HAP-1 (cell line): ENCODE measurements around the gene SLC10A6.

ENCODE experiments used
- DNase-seq, 2 experiments: peaks; one replicate each; pipeline ENCODE4 v3.0.0-alpha.2; 2016 to 2020; ENCODE audit warnings: low spot score in 2 of 2
- H3K27me3 ChIP-seq: fragments of 250-450 bp; sonication (Bioruptor Pico); 2 replicates; pipeline ENCODE4 v1.5.1; 2020; ENCODE audit warnings: low read depth, mild to moderate bottlenecking, moderate library complexity
- H3K36me3 ChIP-seq: fragments of 250-450 bp; sonication (Bioruptor Pico); replicated peaks from 2 replicates; pipeline ENCODE4 v1.5.1; 2020; ENCODE audit warnings: mild to moderate bottlenecking
- H3K4me1 ChIP-seq: fragments of 250-450 bp; sonication (Bioruptor Pico); 2 replicates; pipeline ENCODE4 v1.5.1; 2020; ENCODE audit warnings: mild to moderate bottlenecking
- H3K4me3 ChIP-seq: fragments of 250-450 bp; sonication (Bioruptor Pico); 2 replicates; pipeline ENCODE4 v1.5.1; 2020; ENCODE audit warnings: mild to moderate bottlenecking, moderate library complexity
- H3K9me3 ChIP-seq: fragments of 250-450 bp; sonication (Bioruptor Pico); 2 replicates; pipeline ENCODE4 v1.5.1; 2020; ENCODE audit warnings: mild to moderate bottlenecking, moderate library complexity
- in situ Hi-C: fragments of 300-500 bp; cut with MboI; formaldehyde crosslinking; loops from 3 replicates; pipeline ENCODE4 v1.14.3; 2020; ENCODE audit warnings: low sequenced_read_pairs, inconsistent platforms, mixed read lengths

SLC10A6 gene, protein sequence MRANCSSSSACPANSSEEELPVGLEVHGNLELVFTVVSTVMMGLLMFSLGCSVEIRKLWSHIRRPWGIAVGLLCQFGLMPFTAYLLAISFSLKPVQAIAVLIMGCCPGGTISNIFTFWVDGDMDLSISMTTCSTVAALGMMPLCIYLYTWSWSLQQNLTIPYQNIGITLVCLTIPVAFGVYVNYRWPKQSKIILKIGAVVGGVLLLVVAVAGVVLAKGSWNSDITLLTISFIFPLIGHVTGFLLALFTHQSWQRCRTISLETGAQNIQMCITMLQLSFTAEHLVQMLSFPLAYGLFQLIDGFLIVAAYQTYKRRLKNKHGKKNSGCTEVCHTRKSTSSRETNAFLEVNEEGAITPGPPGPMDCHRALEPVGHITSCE

DNA sequence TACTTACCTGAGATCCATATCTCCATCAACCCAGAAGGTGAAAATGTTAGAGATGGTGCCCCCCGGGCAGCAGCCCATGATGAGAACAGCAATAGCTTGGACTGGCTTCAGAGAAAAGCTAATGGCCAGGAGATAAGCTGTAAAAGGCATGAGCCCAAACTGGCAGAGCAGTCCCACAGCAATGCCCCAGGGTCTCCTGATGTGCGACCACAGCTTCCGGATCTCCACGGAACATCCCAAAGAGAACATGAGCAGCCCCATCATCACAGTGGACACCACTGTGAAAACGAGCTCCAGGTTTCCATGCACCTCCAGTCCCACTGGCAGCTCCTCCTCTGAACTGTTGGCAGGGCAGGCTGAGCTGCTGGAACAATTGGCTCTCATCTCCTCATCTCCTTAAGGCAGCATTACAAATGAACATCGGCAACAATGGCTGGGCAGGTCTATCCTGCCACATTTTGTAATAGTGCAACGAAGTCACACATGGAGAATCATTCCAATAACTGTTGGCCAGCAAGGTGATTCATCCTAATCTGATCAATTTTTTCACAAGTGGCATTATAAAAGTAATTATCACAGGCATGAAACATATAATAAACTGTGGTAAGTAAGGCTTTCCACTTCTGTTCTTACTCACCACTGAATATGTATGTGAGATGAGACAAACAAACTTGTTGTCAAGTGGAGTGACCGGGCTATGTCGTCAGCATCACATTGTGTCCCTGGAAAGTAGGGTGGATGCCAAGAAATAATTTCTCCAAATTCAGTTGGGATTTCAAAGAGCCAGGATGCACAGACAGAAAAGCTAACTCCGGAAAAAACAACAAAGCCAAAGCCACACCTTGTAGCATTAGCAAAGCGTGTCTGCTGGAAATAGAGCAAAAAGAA lies at the start of gene SLC10A6:
Gene SLC10A6, minus strand, starts transcription at position 653 of the 888 bp plus-strand sequence. Its CDS starts 269 bp downstream, at position 384.
- no peak for DNase-seq
- H3K4me1 ChIP-seq, result peaks cover 14% of the 10 kb centered on the region
- no peaks in the 10 kb centered on the region for H3K9me3 ChIP-seq
- no peak within 1 kb of the TSS for H3K4me3 ChIP-seq
- in situ Hi-C loops, result no loop called here
- H3K27me3 ChIP-seq, result no peaks in the 10 kb centered on the region
- H3K36me3 ChIP-seq, result no peaks in the 10 kb centered on the region

DNA sequence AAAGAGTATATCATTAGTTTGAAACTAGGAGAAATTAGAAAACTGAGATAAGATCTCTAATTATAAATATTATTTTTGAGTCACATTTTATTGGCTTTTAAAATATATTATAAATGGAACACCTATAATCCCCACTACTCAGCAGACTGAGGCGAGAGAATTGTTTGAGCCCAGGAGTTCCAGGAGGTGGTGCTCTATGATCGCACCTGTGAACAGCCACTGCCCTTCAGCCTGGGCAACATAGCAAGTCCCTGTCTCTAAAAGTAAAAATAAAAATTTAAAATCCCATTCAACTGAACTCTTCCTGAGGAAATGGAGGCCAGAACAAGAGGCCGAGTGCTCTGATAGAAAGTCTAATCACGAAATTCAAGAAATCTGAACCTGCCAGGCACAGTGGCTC lies 49.4 kb upstream of the SLC10A6 start:
- in situ Hi-C loops, result loop anchor here (5.0 kb wide), 1 partner anchor 401 kb away; no protein-coding TSS in a partner anchor

DNA sequence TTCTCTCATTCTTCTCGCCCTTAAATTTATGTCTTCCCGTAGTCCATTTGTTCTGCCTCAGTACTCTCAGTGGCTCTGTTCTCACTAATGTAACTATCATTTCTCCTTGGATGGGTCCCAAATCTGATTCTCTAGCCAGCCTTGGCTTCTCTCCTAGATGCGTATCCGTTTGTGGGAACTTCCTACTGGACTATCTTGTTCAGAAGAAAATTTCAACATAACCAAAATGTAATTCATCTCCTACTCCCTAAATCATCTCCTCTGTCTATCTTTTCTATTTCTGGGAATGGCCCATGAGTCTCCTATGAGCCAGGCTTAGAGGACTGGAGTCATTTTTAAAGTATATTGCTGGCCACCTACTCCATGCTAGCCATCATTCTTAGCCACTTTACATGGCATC lies 47.4 kb upstream of the SLC10A6 start:
- DNase-seq, result no peak
- in situ Hi-C loops, result loop anchor here (5.0 kb wide), 1 partner anchor 399 kb away; no protein-coding TSS in a partner anchor
- no peak overlapping the region for H3K4me3 ChIP-seq
- peaks cover 13% of the 10 kb centered on the region for H3K4me1 ChIP-seq
- H3K9me3 ChIP-seq, result no peaks in the 10 kb centered on the region
- no peaks in the 10 kb centered on the region for H3K36me3 ChIP-seq
- no peaks in the 10 kb centered on the region for H3K27me3 ChIP-seq

More for the DNA sequence above, 49.4 kb upstream of the SLC10A6 start:
- Histone ChIP-seq H3K27me3 (no peaks in the 10 kb centered on the region), H3K4me1 (peaks cover 5% of the 10 kb centered on the region; the same call in 1 of the 2 replicates), H3K4me3 (no peak overlapping the region), H3K9me3 (no peaks in the 10 kb centered on the region), H3K36me3 (no peaks in the 10 kb centered on the region)
- DNase-seq, result no peak

DNA sequence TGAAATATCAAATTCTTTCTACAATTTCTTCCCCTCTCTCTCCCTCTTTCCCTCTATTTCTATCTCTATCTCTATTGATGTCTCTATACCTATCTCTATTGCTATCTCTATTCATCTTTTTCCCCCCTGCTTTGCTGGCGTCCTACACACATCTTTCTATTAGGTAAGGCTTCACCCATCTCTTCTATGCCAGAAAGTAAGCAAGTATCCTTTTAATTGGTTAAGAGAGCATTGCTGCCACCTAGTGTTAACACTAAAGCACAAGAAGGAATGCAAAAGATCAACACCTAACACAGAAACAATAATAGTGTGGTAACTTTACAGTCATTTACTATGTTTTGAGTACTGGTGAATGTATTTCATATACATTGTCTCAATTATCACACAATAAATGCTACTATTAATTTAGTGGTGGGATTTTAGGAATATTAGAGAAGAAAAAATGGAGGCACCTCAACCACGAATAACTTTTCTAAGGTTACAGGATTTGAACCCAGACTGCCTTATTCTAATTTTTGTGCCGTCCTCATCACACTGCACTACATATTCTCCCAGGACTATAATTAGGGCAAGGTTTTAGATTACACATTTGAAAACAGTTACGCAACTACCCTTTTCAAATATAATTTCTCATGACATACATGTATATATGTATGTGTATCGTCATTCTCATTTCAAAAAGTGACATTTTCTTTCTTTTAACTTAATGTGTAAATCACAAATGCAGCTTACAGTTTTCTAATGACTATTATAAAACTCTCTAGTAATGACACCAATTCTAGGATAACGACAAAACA lies 46.7 kb upstream of the SLC10A6 start:
- in situ Hi-C loops, result loop anchor here (5.0 kb wide), 1 partner anchor 399 kb away; no protein-coding TSS in a partner anchor

DNA sequence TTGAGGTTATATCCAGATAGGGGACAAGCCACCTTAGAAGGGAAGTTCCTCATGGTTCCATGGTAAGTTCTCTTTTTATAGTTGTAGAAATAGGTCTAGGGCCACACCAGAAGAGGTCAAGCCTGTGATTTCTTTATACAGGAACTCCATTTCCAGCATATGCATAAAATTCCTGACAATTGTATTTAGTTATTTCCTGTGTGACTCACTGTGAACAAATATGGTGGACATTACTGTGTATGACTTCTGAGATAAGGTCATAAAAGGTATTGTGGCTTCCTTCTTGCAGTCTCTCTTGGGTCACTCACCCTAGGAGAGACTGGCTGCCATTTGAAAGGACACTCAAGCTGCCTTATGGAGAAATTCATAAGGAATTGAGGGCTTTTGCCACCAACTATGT lies 45.3 kb upstream of the SLC10A6 start:
- no peaks in the 10 kb centered on the region for H3K36me3 ChIP-seq
- H3K4me3 ChIP-seq, result no peak overlapping the region
- H3K9me3 ChIP-seq, result no peaks in the 10 kb centered on the region
- H3K4me1 ChIP-seq, result peaks cover 14% of the 10 kb centered on the region
- no peaks in the 10 kb centered on the region for H3K27me3 ChIP-seq
- DNase-seq, result no peak
- in situ Hi-C loops, result no loop called here

More for the DNA sequence above, 46.7 kb upstream of the SLC10A6 start:
- H3K9me3 ChIP-seq, result no peaks in the 10 kb centered on the region
- H3K27me3 ChIP-seq, result no peaks in the 10 kb centered on the region
- DNase-seq, result peak; percentile 32 to 86
- H3K4me3 ChIP-seq, result no peak overlapping the region
- no peaks in the 10 kb centered on the region for H3K36me3 ChIP-seq
- H3K4me1 ChIP-seq, result peaks cover 16% of the 10 kb centered on the region

DNA sequence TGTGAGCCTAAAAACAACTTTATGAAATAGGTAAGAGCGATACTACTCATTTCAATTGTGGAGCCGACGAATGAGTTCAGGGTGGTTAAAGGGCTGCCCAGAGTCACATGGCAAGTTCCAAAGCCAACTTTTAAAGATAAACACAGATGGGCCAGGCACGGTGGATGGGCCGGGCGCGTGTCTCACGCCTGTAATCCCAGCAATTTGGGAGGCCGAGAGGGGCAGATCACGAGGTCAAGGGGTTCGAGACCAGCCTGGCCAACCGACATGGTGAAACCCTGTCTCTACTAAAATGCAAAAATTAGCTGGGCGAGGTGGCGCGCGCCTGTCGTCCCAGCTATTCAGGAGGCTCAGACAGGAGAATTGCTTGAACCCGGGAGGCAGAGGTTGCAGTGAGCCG lies 44.0 kb upstream of the SLC10A6 start:
- Histone ChIP-seq H3K9me3 (no peaks in the 10 kb centered on the region), H3K4me1 (peaks cover 14% of the 10 kb centered on the region), H3K27me3 (no peaks in the 10 kb centered on the region), H3K36me3 (no peaks in the 10 kb centered on the region), H3K4me3 (no peak overlapping the region)
- no peak for DNase-seq
- in situ Hi-C loops, result no loop called here

DNA sequence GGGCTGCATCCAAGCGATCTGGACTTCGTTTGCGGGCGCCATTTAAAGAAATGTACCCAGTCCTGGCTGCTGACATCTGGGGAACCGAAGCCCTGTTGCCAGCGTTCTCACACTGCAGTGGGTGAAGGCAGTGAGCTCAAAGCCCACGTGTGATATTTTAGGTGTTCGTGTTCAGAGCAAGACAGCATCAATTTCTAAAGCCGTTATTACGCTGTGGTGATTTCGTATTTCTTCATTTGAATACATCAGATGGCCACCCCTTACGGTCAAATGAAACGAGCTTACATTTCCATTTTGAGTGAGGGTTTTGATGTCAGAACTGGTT lies 43.4 kb upstream of the SLC10A6 start:
- Histone ChIP-seq H3K9me3 (no peaks in the 10 kb centered on the region), H3K27me3 (no peaks in the 10 kb centered on the region), H3K36me3 (no peaks in the 10 kb centered on the region), H3K4me3 (peak overlapping the region; percentile 44), H3K4me1 (peaks cover 14% of the 10 kb centered on the region)
- DNase-seq, result no peak
- in situ Hi-C loops, result no loop called here

DNA sequence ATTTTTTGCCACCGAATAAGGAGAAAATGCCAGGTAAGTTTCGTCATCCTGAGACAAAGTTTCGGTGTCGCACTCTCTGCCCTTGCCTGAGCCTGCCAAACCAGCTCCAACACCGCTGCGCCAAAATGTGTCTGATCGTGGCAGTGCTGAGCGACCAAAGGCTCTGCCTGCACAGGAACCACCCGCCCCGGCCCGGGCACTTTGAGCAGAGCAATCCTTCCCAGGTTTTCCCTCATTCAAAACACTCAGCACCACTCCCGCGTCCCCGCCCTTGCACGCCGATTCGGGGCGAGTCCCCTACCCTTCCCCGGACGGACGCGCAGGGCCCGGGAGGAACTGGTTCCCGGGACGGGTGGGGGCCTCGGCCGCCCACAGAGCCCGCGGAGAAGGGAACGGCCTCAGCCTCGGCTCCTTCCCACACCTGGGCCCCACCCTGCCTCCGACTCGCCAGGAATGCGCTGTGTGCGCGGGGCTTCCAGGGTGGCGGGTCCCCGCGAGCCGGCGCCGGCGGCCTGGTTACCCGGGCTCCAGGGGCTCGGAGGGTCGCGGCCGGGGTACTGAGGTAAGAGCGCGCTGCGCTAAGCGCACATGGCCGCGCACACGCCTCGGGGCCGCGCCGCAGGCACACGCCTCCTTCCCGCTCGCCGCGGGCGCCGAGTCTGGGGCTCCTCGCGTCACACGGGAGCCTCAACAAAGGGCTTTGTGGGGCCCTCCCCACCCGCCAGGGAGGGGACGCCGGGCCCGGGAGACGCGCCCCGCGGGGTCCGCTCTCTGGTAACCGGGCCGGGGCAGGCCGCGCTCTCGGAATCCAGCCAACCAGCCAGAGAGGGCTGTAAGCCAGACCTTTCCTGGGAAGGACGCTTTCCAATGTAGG lies 42.8 kb upstream of the SLC10A6 start, which contains the start of gene C4orf36:
Gene C4orf36, minus strand, starts transcription at position 661 of the 874 bp plus-strand sequence. CDS start 902 bp downstream, outside the sequence.
- in situ Hi-C loops, result no loop called here
- no peaks in the 10 kb centered on the region for H3K9me3 ChIP-seq
- no peaks in the 10 kb centered on the region for H3K27me3 ChIP-seq
- DNase-seq, result peak; percentile 74 to 83
- H3K36me3 ChIP-seq, result no peaks in the 10 kb centered on the region
- peaks cover 14% of the 10 kb centered on the region for H3K4me1 ChIP-seq
- peak within 1 kb of the TSS; percentile 44 for H3K4me3 ChIP-seq

DNA sequence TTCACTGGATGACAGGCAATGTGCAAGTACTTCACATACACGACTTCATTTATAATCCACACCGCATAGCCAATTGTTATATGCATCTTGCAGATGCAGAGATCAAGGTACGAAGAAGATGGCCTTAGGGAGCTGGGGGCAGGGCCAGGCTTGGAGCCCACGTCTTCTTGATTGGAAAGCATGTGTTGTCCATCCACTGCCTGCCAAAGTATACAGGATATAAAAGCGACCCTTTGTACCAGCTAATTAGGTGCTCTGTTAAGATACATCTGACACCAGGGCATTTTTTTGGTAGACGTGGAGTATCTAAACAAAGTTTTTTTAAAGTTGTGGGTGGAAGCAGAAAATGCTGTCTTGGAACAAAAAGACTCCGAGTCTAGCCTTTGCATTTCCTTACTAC lies 41.6 kb upstream of the SLC10A6 start:
- DNase-seq, result peak in 1 of 2 experiments; percentile 28
- H3K4me1 ChIP-seq, result peaks cover 14% of the 10 kb centered on the region
- no peaks in the 10 kb centered on the region for H3K9me3 ChIP-seq
- no peak overlapping the region for H3K4me3 ChIP-seq
- in situ Hi-C loops, result no loop called here
- H3K36me3 ChIP-seq, result no peaks in the 10 kb centered on the region
- H3K27me3 ChIP-seq, result no peaks in the 10 kb centered on the region

DNA sequence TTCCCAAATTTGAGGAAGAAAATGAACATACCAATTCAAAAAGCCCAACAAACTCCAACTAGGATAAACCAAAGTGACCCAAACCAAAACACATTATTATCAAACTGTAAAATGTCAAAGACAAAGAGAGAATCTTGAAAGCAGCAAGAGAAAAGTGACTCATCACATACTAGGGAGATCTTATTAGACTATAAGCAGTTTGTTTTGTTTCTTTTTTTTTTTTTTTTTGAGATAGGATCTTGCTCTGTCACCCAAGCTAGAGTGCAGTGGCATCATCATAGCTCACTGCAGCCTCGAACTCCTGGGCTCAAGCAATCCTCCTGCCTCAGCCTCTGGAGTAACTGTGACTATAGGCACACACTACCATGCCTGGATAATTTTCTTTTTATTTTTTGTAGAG lies 30.5 kb upstream of the SLC10A6 start:
- Histone ChIP-seq H3K27me3 (no peaks in the 10 kb centered on the region), H3K4me3 (no peak overlapping the region), H3K4me1 (no peaks in the 10 kb centered on the region), H3K36me3 (no peaks in the 10 kb centered on the region), H3K9me3 (0 out of 2 replicates have a peak, but pooled peaks cover 4% of the 10 kb centered on the region)
- in situ Hi-C loops, result no loop called here
- DNase-seq, result no peak

DNA sequence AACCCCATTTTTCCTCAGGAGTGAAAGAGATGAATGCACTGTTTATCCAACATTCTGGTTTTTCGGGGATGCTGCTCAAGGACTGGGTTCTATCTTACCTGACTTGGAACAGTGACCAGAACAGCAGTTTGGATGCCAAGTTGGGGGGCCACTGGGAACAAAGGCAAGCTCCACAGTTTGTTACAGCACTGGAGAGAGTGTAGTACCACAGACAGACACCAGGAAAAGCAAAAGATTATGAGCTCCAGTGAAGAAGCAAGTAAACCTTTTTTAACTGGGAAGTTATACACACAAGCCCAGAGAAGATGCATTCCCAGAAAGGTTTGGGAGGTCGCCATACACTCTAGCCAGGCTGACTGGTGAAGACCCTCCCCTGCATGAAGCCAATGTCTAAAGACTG lies 29.5 kb upstream of the SLC10A6 start:
- in situ Hi-C loops, result no loop called here

DNA sequence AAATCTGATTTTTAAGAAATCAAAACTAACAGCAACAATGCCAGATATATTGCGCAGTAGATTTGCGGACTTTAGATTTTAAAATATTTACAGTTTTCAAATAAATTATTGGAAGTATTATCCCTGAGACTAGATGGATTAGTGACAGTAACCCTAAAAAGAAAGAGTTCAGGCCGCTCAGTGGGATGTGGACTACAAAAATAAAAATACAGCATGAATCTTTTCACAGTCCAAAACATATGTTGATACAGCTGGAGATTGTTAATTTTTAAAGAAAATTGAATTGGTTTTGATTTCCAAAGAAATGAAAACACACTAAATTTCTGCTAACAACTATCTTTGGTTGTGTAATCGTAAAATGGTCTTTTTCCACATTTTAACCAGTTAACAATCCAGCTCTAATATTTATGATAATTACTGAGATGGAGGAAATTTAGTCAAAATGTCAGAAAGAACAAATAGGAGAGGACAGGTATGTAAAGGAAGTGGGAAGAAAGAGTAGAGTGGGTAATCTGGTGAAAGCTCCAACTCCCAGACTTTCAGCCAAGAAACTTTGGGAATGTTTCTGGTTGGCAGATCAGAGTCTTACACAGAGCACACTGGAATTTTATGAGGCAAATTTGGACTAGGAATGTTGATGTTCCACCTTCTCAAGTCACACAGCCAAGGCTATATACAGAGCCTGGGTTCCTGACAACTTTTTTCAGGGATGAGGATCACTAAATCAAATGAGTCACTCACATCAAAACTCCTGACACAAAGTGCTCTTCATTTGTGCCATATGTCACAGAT lies 27.9 kb upstream of the SLC10A6 start:
- Histone ChIP-seq H3K4me3 (no peak overlapping the region), H3K9me3 (0 out of 2 replicates have a peak, but pooled peaks cover 4% of the 10 kb centered on the region), H3K27me3 (no peaks in the 10 kb centered on the region), H3K4me1 (no peaks in the 10 kb centered on the region), H3K36me3 (no peaks in the 10 kb centered on the region)
- DNase-seq, result no peak
- in situ Hi-C loops, result no loop called here

More for the DNA sequence above, 29.5 kb upstream of the SLC10A6 start:
- no peaks in the 10 kb centered on the region for H3K36me3 ChIP-seq
- DNase-seq, result no peak
- H3K27me3 ChIP-seq, result no peaks in the 10 kb centered on the region
- H3K4me1 ChIP-seq, result no peaks in the 10 kb centered on the region
- no peak overlapping the region for H3K4me3 ChIP-seq
- H3K9me3 ChIP-seq, result 0 out of 2 replicates have a peak, but pooled peaks cover 4% of the 10 kb centered on the region
